NCI-H1105 treated with DMSO at 0.1 percent for 48 hours (cell line): ENCODE measurements around the gene CNGB1.
"Not testable (repeated sequence)": the region's sequence is repeated elsewhere in the genome, so short reads cannot be mapped to it uniquely, and the experiment has no call there.

Experiments
- DNase-seq: peaks from one replicate; lab custom pipeline; 2025; lab: John Stamatoyannopoulos, UW

Gene CNGB1

GRCh38 chr16:57951204-57951960, 19.5 kb downstream of the CNGB1 start:
- DNase-seq, result no peak

GRCh38 chr16:57950382-57950781, 20.5 kb downstream of the CNGB1 start:
- no peak for DNase-seq

DNA sequence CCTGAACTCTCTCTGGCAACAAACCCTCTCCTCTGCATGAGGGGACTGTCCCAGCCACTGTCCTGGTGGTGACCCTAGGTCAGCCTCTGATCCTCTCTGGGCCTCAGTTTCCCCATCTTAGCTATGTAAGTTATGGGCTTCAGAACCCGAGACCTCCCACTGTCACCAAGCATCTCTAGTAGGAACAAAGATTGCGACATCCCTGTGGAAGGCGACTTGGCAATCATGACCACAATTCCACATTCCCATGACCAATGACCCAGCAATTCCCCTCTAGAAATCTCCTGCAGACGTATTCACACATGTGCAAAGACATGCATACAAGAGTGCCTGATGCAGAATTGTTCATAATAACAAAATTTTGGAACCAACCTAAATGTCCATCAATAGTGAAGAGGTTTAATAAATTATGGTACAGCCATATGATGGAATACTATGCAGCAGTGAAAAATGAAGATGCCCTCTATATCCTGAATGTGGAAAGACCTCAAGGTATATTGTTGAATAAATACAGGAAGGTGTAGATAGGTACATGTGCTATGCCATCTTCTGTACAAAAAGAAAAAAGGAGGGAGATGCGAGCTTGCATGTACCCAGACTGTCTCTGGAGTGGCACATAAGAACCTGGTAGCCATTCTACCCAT, 21.2 kb downstream of the CNGB1 start:
- no peak for DNase-seq

DNA sequence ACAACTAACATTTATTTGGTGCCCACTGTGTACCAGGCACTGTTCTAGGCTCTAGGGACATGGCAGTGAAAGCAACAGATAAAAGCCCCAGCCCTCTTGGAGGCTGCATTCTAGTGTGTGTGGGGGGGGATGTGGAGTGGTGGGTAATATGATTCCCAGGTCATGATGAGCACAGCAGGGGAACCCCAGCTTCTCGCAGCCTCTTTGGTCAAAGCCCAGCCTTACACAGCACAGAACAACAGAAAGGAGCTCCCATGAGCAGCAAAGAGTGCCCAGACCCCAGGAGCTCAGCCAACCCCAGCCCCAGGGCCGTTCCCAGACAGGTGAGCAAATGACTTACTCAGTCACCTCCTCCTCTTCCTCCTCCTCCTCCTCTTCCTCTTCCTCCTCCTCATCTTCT, 21.9 kb downstream of the CNGB1 start:
- DNase-seq, result no peak

GRCh38 chr16:57948027-57948426, 22.9 kb downstream of the CNGB1 start:
- DNase-seq, result no peak

DNA sequence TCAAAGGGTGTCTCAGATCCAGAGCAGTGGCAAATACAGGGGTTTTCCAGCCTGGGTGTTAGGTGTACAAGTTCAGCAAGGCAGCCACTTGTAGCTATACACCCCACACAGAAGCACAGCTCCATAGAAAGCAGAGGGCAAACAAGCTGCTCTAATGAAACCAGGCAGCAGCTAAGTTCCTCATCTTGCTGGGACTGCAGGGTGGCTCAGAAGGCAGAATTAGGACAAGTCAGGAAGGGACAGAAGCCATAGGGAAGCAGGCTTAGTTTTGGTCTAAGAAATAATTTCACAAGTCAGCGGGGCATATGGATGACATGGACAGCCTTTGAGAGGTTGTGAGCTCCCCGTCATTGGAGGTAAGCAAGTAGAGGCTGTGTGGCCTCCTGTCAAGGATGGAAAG, 23.7 kb downstream of the CNGB1 start:
- DNase-seq, result no peak

DNA sequence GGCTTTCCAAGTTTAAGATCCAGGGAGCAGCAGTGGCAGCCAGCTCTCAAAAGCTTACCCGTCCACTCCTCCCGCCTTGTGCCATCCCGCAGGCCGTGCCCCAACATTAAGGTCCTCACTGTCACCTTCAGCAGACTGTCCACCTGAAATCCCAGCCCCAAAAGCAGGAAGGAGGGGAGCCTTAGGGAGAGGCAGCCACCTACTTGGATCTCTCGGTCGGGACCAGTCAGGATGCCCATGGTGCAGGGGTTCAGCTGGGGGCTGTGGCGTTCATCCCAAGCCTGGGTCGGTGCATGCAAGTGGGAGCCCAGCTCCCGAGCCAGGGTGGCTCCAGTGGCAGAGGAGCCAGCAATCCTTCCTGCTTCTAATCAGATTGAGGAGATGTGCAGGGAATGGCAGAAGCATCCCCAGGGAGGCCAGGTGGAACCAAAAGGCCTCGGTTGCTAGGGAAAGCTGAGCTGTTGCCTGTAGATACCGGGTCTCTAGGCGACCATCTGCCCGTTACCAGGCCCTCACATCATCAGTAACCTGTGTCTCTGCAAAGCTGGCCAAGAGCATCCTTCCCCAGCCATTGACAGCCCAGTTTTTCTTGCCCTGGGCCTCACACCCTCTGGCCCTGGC, 24.6 kb downstream of the CNGB1 start:
- peak; percentile 46 for DNase-seq

DNA sequence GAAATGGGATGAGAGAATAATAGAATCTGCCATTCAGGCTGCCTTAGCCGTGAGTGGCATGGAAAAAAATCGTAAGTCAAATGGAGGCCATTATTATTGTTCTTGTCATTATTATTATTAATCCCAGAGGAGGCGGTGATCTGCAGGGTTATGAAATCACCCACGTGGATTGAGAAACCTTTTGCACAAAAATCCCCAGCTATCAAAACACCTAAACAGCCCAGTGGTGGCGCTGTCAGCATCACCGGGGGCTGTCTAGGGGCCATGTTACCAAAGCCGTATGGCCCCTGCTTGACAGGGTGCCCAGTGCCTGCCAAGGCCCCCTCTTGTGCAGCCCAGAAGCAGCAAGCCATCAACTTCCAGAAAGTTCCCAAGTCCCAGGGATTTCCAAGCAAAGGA, 25.2 kb downstream of the CNGB1 start:
- no peak for DNase-seq

DNA sequence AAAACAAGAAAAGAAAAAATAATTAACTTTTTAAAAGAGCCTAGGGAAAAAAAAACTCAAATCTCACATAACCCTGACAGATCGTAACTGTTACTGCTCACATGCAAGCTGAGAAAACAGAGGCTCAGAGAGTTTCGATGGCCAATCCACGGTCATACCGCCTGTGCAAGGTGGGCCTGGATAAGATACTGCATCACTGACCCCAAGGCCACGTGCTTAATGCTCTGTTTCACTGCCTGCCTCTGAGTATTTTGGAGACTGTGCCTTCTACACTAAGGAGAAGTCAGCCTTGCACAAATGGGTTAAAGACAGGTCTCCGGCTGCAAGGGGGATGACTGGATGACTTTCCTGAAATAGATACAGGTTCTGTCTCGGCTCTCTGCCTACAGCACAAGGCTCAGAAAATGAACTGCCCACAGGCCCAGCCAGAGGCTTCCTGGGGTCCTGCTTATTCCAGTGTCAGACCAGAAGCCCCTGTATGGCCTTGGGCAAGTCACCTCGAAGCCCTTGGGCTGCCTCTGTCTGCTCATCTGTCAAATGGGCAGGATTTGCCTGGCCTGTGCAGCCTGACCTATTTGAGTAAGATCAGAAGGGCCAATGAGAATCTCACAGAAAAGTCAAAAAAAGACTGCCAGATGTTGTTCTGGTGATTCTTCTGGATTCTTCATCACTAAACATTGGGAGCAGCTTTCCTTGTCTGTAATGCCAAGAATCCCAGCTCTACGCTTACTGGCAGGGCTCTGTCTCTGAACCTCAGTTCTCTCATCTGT, 25.8 kb downstream of the CNGB1 start:
- no peak for DNase-seq

DNA sequence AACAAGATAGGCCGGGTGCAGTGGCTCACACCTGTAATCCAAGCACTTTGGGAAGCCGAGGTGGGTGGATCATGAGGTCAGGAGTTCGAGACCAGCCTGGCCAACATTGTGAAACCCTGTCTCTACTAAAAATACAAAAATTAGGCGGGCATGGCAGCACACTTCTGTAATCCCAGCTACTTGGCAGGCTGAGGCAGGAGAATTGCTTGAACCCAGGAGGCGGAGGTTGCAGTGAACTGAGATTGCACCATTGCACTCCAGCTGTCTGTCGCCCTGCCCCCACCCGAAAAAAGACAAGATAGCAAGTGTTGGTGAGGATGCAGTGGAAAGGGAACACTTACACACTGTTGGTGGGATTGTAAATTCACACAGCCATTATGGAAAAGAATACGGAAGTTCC, 27.5 kb downstream of the CNGB1 start:
- DNase-seq, result not testable (repeated sequence)

- not testable (repeated sequence) for DNase-seq
Observed at GRCh38 chr16:57941901-57942300, 29.0 kb downstream of the CNGB1 start.

GRCh38 chr16:57941016-57941664, 29.8 kb downstream of the CNGB1 start:
- peak; percentile 68 for DNase-seq

DNA sequence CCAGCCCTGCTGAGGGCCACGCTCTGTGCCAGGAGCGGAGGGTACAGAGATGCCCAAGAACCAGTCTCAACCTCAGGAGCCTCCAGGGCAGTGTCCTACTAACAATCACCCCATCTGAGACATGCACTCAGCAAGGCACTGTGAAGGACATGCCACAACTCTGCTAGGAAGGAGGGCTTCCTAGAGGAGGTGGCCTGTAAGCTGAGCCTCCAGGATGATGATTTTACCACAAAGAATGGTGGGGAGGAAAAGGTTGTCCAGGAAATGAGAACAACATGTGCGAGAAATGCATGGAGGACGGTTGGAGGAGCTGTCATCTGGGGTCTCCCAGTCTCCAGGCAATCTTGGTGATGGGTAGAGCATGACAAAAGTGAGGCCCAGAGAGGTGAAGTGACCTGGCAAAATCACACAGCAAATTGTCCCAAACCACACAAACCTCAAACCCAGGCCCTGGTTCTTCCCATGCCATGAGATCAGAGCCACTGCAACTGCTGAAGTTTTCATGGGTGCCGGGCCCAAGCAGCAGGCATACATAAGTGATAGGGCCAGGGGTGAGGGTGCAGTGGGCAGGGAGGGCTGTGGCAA, 30.5 kb downstream of the CNGB1 start:
- DNase-seq, result no peak

DNA sequence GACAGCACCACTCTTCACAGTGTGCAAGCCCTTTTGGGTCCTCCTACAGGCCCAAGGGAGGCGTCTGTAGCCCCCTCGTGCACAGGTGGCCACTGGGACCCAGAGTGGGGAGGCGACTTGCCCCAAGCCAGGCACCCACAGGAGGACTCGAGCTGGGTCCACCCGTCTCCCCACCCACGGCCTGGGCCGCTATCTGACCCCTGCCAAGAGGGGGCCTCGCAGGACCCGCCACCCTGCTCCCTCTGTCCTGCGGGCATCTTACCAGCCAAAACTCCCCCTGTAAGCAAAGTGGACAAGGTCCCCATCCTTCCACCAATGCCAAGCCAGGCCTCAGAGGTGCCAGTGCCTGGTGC, 31.1 kb downstream of the CNGB1 start:
- DNase-seq, result no peak

GRCh38 chr16:57938936-57939871, 31.7 kb downstream of the CNGB1 start:
- no peak for DNase-seq

DNA sequence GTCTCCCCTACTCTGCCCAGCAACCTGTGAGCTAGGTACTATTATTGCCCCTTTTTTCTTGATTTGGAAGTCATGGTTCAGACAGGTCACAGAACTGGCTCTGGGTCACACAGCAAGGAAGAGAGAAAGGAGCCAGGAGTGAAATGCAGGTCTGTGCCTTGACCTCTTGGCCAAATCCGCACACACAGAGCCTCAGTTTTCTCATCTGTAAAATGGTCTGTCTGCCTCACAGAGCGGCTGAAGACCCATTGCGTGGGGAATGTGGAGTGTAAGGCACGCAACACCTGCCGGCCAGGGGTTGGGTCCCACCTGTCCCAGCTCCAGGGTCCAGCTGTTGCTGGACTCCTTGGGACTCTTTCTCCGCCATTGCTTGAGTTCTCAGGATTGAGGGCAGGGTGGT, 32.4 kb downstream of the CNGB1 start:
- DNase-seq, result no peak

GRCh38 chr16:57937861-57938260, 33.1 kb downstream of the CNGB1 start:
- no peak for DNase-seq

GRCh38 chr16:57935904-57936303, 35.0 kb downstream of the CNGB1 start:
- DNase-seq, result no peak

DNA sequence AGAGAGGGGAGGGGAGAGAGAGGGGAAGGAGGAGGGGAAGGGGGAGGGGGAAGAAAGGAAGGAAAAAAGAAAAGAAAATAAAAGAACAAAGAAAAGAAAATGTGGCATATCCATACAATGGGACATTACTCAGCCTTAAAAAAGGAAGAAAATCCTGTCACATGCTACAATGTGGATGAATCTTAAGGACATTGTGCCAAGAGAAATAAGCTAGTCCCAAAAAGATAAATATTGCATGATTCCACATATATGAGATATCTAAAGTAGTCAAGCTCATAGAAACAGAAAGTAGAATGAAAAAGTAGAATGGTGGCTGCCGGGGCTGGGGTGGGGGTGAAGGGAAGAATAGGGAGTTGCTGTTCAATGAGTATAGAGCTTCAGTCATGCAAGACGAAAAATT, 40.4 kb downstream of the CNGB1 start:
- DNase-seq, result no peak

GRCh38 chr16:57929250-57929649, 41.7 kb downstream of the CNGB1 start:
- DNase-seq, result no peak

DNA sequence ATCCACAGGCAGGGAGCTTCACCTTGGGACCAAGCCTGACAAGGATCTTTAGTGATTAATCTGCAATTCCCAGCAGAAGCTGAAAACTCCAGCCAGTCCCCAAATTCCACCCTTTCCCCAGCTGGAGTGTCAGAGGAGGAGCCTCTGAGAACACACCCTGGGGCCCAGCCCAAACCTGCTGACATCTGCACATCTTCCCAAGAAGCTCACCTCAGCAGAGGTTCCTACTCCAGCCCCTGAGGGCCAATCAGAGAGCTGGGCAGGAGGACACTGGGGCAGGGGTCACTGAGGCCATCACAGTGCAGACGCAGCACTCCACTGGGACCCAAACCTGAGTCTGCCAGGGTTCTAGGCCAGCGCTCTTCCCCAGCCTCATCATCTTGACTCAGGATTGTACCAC, 44.9 kb downstream of the CNGB1 start:
- DNase-seq, result no peak
